ENCODE measurements around the gene AKAP7.

Gene AKAP7

DNA sequence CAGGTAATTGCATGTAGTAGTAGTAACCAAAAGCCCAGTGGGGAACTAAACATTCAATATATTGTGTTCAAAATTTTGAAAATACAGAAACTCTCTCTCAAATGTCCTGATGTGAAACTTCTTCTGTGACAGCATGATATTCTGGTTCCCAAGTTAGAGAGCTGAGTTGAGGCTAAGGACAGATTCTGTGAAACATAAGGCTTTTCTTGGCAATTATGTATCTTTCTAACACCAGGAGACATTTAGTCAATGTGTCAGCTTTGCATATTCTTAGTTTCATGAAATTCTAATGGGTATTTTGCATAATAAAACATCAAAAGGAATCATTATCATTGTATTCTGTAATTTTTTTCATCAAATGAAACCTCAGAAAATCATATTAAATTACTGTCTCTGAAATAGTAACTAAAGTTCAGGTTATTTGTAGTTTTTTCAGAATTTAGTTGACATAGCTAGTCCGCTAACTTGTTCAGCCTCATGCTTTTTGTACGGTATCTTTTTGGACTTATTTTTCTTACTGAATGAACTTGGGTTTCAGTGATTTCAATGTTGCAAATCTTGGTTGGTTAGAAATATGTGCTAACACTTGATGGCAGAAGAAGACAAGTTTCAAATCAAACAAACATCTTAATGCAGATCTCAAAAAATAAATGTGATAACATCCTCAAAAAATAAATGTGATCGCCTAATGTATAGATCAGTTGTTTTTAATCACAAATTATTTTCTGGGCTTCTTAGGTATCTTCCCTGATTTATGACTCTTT is 70.4 kb downstream of the AKAP7 start:
- DNase-seq: no peak

DNA sequence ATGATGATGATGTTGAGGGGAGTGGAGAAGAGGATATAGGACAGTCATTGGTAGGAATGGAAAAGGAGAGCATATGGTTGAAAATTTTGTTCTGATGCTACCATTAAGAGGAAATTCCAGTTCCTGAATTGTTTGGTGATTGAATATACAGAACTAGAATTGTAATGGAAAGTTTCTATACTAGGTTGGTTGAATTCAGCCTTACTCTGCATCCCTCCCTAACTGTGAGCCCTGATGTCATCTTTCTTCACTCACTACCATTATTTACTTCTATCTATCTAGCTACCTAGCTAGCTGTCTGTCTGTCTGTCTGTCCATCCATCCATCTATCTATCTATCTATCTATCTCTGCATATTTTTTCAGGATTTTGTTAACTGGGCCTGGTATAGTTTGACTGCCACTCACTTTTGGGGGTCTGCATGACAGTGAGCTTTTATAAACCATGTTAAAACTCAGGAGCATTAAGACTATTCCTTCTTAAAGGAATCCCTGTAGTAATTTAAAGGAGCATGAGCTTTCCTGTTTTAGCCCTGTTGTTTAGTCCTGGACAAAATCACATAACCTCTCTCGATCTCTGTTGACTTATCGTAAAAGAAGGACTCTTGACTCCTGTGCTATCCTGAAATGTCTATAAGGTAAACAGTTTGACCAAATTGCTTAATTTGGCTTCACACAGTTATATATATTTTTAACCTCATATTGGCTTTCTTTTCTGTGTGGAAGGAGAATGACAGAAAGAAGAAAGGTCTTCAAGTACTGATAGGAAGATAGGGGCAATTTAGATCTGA is 71.4 kb downstream of the AKAP7 start:
- no peak for DNase-seq

DNA sequence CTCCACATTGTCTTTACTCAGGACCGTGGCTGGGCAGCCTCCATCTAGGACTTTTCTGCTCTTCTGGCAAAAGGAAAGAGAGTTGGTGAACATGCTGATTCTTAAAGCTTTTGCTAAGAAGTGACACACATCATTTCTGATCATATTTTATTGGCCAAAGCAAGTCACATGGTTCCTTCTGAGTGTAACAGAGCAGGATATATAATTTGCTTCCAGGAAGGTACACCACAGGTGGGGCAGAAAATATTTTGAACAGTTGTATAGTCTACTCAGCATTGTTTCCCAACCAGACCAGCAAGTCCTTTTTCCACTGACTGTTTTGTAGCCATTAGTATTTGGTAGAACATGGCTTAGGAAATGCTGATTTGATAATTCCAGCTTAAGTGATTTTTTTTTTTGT is 73.5 kb downstream of the AKAP7 start:
- DNase-seq: no peak

DNA sequence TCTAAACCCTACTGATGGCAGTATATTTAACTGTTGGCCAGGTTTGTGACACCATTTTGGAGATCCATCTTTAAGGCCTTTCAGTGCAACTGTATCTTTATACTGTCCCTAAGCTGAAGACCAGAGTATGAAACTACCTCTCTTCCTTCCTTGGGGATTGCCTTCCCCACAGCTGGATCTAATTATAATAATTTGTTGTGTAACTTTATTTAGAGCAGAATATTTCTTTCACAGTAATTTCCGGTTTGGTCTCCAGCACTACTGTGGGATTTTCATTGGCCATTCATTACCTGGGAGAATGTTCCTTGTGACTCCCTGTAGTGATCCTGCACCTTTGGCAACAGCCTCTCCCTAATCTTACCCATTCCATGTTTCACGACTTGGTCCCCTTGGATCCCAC is 75.2 kb downstream of the AKAP7 start:
- DNase-seq: no peak

DNA sequence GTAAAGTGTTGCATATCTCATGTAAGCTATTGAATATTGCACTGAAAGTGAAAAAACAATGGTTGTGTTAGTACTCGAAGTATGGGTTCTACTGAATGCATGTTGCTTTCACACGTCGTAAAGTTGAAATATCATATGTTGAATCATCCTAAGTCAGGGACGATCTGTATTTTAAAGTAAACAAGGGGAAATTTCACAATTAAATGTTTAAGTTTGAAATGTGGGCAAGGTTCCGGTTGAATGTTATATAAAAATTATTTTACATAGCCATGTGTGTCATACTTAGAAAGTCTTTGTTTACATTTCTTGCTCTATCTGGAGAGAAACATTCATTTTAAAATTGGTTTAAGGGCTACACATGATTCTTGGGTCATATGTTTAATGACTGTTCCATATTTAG is 76.8 kb downstream of the AKAP7 start:
- no peak for DNase-seq

DNA sequence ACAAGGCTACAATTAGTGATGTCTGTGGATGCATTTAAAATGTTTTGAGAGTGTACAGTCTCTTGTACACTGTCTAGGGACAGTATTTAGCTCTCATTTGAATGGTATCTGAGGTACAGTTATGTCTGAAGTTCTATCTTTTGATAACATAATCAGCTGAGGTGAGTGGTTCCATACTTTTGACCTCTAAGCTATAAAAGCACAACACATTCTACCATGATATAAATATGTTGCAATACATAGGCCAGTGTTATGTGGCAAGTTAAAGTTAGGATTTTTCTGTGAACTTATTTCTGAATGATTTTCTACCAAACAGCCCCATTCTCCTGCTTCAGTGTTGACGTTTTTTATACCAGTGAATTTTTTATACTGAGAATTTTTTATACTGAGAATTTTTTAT is 77.6 kb downstream of the AKAP7 start:
- DNase-seq: no peak

DNA sequence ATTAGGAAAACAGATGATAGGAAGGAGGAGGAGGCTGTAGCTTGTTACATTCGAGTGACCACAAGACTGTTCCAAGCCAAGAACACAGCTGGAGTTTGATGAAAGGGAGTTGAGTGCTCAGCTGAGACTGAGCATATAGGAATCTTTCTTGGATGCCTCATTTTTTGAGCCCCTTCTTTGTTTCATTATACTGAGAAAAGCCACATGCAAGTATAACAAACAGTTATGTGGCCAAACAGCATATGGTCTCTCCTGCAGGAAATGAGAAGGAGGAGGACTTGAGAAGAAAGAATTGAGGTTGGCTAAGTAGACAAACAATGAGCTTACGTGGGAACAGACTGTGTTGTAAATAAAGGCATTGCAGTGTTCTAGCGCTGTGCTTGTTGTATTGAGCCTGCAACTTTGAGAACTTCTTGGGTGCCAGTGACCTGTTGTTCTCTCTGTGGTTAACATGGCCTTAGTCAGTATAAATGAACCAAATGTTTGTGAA is 78.3 kb downstream of the AKAP7 start:
- DNase-seq: no peak

DNA sequence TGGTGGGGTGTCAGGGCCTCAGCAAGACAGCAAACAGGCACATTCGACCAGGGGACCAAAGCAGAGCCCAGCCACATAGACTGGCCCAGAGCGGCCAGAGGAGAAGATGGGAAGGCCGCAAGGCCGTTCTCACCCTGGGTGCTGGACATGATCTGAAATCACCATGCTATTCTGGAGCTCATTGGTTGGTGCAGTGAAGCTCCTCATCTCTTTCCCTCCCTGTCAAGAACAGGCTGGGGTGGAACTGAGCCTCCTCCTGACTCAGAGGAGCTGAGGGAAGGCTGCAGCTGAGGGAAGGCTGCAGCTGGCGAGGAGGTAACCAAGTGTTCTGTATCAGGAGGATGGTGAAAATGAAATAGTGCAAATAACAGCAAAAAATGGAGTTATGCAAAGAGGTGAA is 80.0 kb downstream of the AKAP7 start:
- DNase-seq: no peak

DNA sequence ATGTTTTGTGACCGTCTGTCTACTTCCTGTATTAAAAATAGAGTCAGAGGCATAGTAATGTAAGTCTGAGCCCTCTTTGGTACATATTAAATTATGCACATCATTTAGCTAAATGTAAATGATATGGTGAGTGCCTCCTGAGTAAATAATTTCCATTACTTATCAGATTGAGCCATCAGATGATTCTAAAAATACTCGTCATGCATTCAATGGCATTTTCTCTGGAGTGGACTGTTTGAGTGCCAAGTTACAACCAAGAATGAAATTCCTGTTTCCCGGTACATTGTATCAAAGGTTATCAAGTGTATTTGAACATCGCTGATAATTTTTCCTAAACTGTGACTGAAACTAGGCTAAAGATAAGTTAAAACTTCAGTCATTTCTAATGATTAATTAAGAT is 81.0 kb downstream of the AKAP7 start:
- DNase-seq: no peak

DNA sequence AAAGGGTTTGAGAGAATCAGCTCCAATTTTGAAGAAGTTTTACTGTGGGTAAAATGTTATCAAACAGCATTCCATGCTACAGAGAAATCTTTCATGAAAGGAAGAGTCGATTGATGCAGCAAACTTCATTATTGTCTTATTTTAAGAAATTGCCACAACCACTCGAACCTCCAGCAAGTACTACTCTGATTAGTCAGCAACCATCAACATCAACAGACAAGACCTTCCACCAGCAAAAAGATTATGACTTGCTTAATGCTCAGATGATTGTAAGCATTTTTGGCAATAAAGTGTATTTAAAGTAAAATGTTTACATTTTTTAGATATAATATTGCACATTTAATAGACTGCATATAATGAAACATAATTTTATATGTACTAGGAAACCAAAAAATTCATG is 87.5 kb downstream of the AKAP7 start:
- no peak for DNase-seq

DNA sequence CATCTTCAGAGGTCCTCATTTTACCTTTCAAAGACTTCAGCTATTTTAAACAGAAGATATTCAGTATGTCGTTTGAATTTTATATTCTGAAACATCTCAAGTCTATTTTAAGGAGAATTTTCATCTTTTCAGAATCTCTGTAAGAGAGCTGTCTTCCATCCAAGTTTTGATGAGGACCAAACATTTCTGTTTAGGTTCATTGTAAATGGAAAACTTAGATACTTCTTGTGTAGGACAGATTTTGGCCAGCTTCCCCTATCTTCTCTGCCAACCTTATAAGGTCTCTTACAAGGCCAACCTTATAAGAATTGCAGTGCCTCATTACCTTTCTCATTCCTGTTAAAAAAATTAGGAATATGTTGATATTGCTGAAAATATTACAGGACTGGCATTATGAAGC is 88.1 kb downstream of the AKAP7 start:
- no peak for DNase-seq

DNA sequence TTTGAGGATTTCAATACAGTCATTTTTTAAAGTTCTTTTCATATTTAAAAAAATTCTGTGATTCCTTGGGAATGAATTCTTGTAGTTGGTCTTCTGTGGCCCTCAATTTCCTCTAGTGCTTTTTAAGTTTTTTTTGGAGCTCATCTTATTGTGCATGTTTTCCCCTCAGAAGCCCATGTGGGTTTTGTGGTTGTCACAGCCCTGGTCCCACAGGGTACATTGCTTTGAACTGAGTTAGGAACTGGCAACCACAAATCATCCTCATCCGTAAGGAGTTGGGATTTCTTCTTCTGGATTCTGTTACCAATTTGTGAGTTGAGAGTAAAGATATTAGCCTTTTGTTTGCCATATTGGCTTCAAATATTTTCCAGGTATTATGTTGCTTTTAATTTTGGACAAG is 89.9 kb downstream of the AKAP7 start:
- no peak for DNase-seq

DNA sequence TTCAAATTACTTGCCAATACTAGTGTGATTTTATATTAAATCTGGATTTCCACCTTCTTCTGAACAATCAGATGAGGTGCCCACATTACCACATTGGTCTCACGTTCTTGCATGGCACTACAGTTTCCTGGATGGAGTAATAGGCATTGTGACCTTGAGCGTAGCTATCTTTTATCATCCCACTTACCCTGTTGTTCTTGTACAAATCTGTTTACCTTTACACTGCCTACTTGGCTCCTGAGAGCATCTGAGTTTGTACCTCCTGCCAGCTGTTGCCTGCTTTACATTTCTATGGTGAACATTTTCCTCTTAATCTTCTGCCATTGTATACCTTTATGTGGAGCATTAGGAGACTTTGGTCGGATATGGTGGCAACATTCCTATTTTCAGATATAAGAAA is 90.7 kb downstream of the AKAP7 start:
- DNase-seq: no peak

DNA sequence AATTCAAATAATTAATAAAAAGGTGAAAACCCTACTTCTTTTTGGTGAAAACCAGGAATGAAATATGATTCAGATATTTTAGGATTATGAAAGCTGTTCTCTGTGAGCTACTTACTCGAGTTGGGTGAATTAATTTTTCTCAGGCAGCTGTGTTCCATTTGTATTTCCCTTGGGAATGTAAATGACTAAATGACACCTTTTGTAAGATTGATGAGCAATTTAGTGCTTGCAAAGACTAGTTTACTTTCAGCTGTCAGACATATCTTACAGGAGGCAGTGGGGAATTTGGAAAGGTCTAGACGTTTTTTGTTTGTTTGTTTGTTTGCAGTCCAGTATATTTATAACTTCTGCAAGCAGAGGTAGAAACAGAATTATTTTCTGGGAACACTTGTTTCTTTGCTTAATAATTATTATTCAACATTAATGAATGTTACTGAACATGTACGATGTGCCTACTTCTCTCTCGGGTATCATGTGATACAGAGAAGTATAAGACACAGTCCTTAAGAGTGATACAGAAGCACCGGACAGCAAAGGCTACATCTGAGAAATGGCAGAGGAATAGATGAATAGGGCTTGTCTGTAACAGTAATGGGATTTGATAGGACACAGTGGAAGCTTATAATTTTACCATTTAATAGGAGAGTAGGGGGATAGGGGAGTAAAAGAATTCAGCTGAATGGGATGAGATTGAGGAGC is 91.3 kb downstream of the AKAP7 start:
- DNase-seq: no peak

DNA sequence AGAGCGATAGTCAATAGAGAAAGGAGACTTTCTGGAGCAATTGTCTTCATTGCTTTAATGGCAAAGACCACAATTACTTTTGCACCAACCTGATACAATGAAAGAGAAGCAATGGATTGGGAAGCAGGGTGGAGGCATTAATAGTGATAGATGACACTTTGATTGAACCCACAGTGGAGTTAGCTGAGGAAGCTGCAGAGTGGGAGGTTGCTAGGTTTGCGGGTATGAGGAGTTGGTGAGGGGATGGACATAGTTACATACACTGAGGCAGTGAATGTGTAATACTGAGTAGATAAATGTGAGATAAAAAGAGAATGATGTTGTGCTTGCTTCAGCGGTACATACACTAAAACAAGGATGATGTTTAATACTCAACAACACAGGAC is 91.9 kb downstream of the AKAP7 start:
- no peak for DNase-seq

DNA sequence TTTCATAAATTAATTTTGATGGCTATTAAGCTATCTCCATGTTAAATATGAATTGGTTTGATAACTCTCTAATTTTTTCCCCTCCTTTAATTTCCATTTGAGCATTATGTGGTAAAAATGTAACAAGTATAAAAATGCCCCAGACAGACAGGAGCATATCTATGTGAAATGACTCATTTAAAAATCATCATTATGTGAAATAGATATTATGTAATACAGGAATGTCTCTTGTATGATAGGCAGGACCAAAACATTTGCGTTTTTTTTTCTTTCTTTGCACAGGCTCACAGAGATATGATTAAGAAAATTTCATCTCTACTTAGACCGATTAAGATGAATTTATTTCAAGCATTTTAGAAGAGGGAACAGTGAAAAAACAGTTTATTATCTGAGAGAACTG is 95.8 kb downstream of the AKAP7 start:
- no peak for DNase-seq

DNA sequence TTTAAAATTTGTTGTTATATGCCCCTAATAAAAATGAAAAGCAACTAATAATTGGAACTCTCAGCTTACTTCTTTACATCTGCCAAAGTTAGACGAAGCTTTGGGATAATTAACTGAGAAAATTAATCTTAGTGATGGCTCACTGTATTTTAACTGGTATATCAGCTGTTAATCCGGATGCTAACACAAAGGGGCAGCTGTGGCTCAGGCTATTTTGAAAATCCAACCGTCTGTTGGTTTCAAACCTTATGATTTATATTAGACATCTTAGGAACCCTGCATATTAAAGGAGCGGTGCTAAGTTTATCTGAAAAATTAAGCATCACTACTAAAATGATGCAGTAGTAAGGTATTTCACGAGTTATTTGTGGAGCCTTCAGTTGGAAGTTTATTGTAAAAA is 96.6 kb downstream of the AKAP7 start:
- DNase-seq: no peak

DNA sequence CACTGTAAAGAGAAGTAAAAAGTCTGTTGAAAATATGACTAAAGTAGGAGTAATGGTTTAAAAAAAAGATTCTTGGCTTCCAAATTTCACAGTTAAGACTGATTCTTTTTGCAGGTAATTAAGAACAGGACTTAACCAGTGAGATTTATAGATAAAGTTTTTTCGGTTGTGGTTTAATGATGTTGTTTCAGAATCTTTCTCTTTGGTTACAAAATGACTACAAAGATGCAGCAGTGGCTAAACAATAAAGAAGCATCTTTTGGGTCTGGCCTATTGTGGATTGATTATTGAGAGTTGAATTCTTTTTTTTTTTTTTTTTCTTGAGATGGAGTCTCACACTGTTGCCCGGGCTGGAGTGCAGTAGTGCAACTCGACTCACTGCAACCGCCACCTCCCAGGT is 109.7 kb downstream of the AKAP7 start:
- no peak for DNase-seq

DNA sequence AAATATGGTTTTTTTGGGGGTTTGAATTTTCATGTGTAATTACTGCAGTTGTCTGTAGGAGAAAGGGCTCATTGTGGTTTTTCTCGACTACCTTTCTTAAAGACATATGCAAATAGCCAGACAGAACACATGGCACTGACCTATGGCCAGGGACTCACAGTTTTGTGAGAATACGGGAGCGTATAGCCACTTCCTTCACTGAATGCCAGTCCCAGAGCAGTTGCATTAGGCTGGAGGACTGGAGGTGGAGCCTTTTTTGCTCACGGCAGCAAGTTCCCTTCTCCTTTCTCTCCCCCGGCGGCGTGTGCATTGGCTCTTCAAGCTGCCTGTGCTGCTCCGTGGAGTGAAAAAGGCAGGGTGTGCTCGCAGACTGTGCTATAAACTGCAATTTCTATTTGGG is 114.9 kb downstream of the AKAP7 start:
- no peak for DNase-seq

DNA sequence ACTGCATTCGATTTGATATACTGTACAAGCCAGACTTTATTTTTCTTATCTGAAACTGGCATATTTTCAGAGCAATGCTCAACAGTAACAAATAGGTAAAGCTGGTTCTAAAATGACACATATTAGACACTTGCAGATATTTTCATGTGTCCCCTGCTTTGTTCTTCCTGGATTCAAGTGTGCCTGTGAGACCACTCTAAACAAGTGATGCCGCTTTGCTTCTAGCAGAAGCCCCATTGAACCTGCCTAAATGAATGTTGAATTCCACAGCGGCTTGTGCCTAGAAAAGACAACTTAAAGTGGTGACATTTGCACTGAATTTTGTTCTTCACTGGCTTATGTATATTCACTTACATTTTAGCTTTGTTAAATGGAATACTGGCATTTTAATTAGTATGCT is 115.7 kb downstream of the AKAP7 start:
- no peak for DNase-seq

DNA sequence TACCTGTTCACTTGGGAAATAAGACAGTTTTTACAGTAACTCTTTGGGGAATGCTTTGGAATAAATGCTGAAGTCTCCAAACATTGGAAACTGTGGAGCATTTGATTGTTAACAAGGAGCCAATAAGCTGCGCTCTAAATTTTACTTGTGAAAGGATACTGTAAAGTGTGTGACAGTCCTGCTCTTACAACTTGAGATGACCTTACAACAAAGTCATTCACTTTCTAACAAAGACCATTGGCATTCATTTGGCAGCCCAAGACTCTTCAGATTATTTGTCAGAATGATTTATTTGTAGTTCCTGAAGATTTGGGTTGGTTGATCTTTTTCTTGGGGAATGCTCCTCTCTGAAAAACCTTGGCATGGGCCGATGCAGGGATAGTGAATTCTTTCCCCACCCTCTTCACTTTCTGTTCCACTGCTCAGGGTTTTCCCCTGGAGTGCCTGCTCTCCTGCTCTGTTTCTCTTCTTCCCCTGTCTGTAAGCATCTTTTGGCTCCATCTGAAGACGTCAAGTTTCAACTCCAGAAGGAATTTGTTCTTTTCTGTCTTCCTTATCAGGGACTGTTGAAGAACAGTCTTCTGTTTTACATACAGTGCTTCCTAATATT is 116.4 kb downstream of the AKAP7 start:
- no peak for DNase-seq

DNA sequence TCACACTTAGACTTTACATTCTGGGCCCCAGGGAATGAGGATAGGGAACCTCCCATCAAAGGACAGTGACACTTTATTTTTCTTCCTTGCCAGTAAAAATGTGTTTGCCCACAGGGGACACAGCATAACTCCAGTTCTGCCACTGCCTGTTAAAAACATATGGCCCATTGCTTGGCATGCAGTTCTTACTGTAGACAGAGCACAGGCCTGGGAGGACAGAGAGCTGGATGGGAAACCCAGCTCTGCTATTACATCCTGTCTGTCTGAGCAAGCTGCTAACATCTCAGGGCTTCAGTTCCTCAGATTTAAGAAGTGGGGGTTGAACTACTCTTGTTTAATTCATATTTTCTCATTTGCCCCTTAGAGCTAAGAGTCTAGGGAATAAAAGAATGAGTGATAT is 120.2 kb downstream of the AKAP7 start:
- DNase-seq: no peak

DNA sequence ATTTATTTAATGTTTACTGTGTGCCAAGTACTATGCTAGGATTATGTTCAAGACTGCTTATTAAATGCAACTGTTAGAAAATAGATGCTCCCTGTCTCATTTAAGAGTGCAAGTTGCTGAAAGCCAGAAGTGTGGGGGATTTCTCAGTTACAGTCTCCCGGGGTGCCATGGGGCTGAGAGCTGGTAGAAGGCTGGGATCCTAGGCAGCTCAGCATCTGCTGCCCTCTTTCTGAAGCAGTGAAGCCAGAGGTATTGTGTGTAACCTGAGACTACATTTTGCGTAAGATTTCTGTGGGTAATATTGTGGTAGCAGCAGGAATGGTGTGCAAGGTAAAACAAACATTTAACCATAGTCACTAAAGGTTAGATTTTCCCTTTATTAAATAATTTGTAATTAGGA is 120.6 kb downstream of the AKAP7 start:
- no peak for DNase-seq

DNA sequence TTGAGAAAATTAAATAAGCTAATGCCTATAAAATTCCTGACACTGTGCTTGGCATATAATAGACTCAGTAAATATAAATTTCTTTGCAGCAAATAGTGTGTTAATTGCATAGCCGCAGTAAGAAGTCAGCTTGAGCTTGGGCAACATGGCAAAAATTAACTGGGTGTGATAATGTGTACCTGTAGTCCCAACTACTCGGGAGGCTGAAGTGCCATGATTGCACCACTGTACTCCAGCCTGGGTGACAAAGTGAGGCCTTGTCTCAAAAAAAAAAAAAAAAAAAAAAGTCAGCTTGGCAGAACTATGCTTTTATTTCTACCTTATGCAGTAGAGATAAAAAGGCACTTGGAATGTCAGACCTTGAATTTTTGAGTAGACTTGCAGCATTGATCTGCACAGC is 121.8 kb downstream of the AKAP7 start:
- DNase-seq: no peak

Data from activated effector memory CD4-positive, alpha-beta T cell treated with Interleukin-2 at 50 U/mL for 16 hours (primary cell).